A549 (cell line): ENCODE measurements around the gene SPATA6L. TPM values are rescaled to one million over a fixed set of nuclear protein-coding genes. Genes with fewer than 3 reads are reported as not detected.

Experiments
- ATAC-seq, 2 experiments: fragments of 200-7000 bp in 1 of 2; fragments of >200 bp in 1 of 2; cut with Nextera tagmentation in 1 of 2; cut with Tn5 transposase in 1 of 2; 3 replicates each; pipeline versions ENCODE4 v1.8.0 to v1.9.1; 2018 to 2020; ENCODE audit warnings: mild to moderate bottlenecking in 1 of 2, moderate library complexity in 1 of 2
- CTCF ChIA-PET: fragments of 300-600 bp; sonication (Branson Sonifier 250); formaldehyde crosslinking; extraction: SDS; loops from one replicate; lab custom pipeline; 2021; ENCODE audit warnings: antibody characterized with exemption, inconsistent platforms; lab: Yijun Ruan, JAX
- POLR2A ChIA-PET: fragments of 350-600 bp; formaldehyde crosslinking; extraction: SDS; loops from one replicate; lab custom pipeline; 2021; ENCODE audit warnings: antibody characterized with exemption, inconsistent platforms; lab: Yijun Ruan, JAX
- DNase-seq, 2 experiments: peaks; one replicate each; pipeline versions ENCODE4 v3.0.0 to v3.0.0-alpha.2; 2011 to 2016; ENCODE audit warnings: low read depth in 1 of 2, low spot score in 1 of 2
- FAIRE-seq: peaks from 2 replicates; lab custom pipeline; 2011; peaks lifted over from hg19 to GRCh38; lab: Jason Lieb, UNC
- H3K27ac ChIP-seq, 2 experiments: fragments of >200 bp; sonication (Bioruptor Twin); formaldehyde crosslinking; 3 replicates each; pipeline ENCODE4 v1.5.1; 2016 to 2017
- H3K4me1 ChIP-seq: fragments of >200 bp; sonication (Bioruptor Twin); formaldehyde crosslinking; 3 replicates; pipeline ENCODE4 v1.6.1; 2016
- H3K4me2 ChIP-seq: fragments of >200 bp; sonication (Bioruptor Twin); formaldehyde crosslinking; 3 replicates; pipeline ENCODE4 v1.6.1; 2016
- H3K4me3 ChIP-seq: fragments of >200 bp; sonication (Bioruptor Twin); formaldehyde crosslinking; 3 replicates; pipeline ENCODE4 v1.5.1; 2016
- H3K9me3 ChIP-seq: fragments of >200 bp; sonication (Bioruptor Twin); formaldehyde crosslinking; 3 replicates; pipeline ENCODE4 v1.6.1; 2016
- CEBPB ChIP-seq, 2 experiments: fragments of >200 bp in 1 of 2; sonication (Bioruptor Twin) in 1 of 2; formaldehyde crosslinking in 1 of 2; IDR thresholded peaks; 2 replicates each; pipeline ENCODE4 v1.6.1; 2012 to 2016
- E2F6 ChIP-seq: IDR thresholded peaks from 2 replicates; pipeline ENCODE4 v1.6.1; 2012; ENCODE audit warnings: low read depth, borderline replicate concordance
- ELK1 ChIP-seq: fragments of 150-350 bp; IDR thresholded peaks from 2 replicates; pipeline ENCODE4 v1.6.1; 2014; ENCODE audit warnings: low read depth, mild to moderate bottlenecking, low read length
- ESRRA ChIP-seq: fragments of 150-350 bp; IDR thresholded peaks from 2 replicates; pipeline ENCODE4 v1.6.1; 2014; ENCODE audit warnings: mild to moderate bottlenecking, low read length, borderline replicate concordance
- FOSB ChIP-seq: fragments of 250-450 bp; sonication (Bioruptor Pico); IDR thresholded peaks from 2 replicates; pipeline ENCODE4 v1.5.0; 2020; ENCODE audit warnings: mild to moderate bottlenecking, moderate library complexity
- GATA3 ChIP-seq: IDR thresholded peaks from 2 replicates; pipeline ENCODE4 v1.6.1; 2012; ENCODE audit warnings: borderline replicate concordance
- HMGXB4 ChIP-seq: fragments of 250-450 bp; sonication (Bioruptor Pico); IDR thresholded peaks from 2 replicates; pipeline ENCODE4 v1.5.0; 2021; ENCODE audit warnings: mild to moderate bottlenecking, moderate library complexity, borderline replicate concordance
- JUN ChIP-seq, 2 experiments: fragments of >200 bp; sonication (Bioruptor Twin); formaldehyde crosslinking; IDR thresholded peaks; 2 replicates in 1 of 2; 3 replicates in 1 of 2; pipeline ENCODE4 v1.6.1; 2016 to 2017
- NPAS2 ChIP-seq: fragments of 250-450 bp; sonication (Bioruptor Pico); IDR thresholded peaks from 2 replicates; pipeline ENCODE4 v1.8.0; 2022; ENCODE audit warnings: mild to moderate bottlenecking, moderate library complexity, borderline replicate concordance
- NR3C1 ChIP-seq: fragments of >200 bp; sonication (Bioruptor Twin); formaldehyde crosslinking; IDR thresholded peaks from 3 replicates; pipeline ENCODE4 v1.6.1; 2017
- PHF8 ChIP-seq: fragments of 200-600 bp; sonication (generic); IDR thresholded peaks from 2 replicates; pipeline ENCODE4 v1.6.1; 2016; ENCODE audit warnings: low read depth, mild to moderate bottlenecking, antibody characterized with exemption, moderate library complexity, borderline replicate concordance
- POLR2A ChIP-seq: IDR thresholded peaks from 2 replicates; pipeline ENCODE4 v1.6.1; 2012; ENCODE audit warnings: mild to moderate bottlenecking, low read length
- RAD21 ChIP-seq, 2 experiments: fragments of >200 bp in 1 of 2; sonication (Bioruptor Twin) in 1 of 2; formaldehyde crosslinking in 1 of 2; IDR thresholded peaks in 1 of 2; conservative IDR thresholded peaks in 1 of 2; 2 replicates in 1 of 2; 3 replicates in 1 of 2; pipeline ENCODE4 v1.6.1; 2012 to 2018; ENCODE audit warnings: inconsistent platforms in 1 of 2
- REST ChIP-seq: fragments of 200-600 bp; sonication (generic); IDR thresholded peaks from 2 replicates; pipeline ENCODE4 v1.6.1; 2016; ENCODE audit warnings: antibody characterized with exemption, mild to moderate bottlenecking, moderate library complexity
- SMC3 ChIP-seq: fragments of >200 bp; sonication (Bioruptor Twin); formaldehyde crosslinking; IDR thresholded peaks from 3 replicates; pipeline ENCODE4 v1.6.1; 2018; ENCODE audit warnings: inconsistent platforms
- ZFP36 ChIP-seq: fragments of 450-650 bp; IDR thresholded peaks from 2 replicates; pipeline ENCODE4 v1.6.1; 2014; ENCODE audit warnings: borderline replicate concordance; ENCODE audit not compliant: partially characterized antibody
- WGBS: methylation state at CpG from one replicate; pipeline ENCODE4 v1.1.6; 2017; ENCODE audit errors: missing lambda C conversion rate; 5-methylcytosine and 5-hydroxymethylcytosine counted together
- polyA plus RNA-seq, 4 experiments: library from polyadenylated mRNA; depleted of rRNA in 3 of 4; stranded (reverse); fragments of >200 nt; fragmentation: RNase III in 1 of 4; extraction: RNeasy Plus Mini Kit Qiagen cat#74134 plus additional on column Dnase treatment in 1 of 4; gene quantifications; 2 replicates in 3 of 4; 3 replicates in 1 of 4; pipeline ENCODE4 v1.2.3, GENCODE V29; 2011 to 2017

SPATA6L gene
- polyA plus RNA-seq, 2 of the 4 experiments (the other 2 are of a cell fraction): 0.99 to 6.6 TPM

- no peak for TF ChIP-seq ELK1
- TF ChIP-seq GATA3: 0 out of 2 replicates have a peak, but pooled peaks have one; percentile 28
- TF ChIP-seq FOSB: no peak
- peak; percentile 76 for TF ChIP-seq E2F6
- peak; percentile 47; the same call in 1 of the 2 replicates for TF ChIP-seq PHF8
- peak; percentile 66 to 73 for TF ChIP-seq RAD21 (conservative IDR thresholded peaks at IDR 0.05 in 1 of 2, IDR thresholded peaks at IDR 0.05 in 1 of 2)
- peak; percentile 82 for TF ChIP-seq POLR2A
- peak in 1 of 2 experiments; percentile 79; a peak in 3 of 5 replicates for TF ChIP-seq JUN (IDR thresholded peaks at IDR 0.05)
- TF ChIP-seq CEBPB (IDR thresholded peaks at IDR 0.05): peak in 1 of 2 experiments; percentile 76; a peak in 2 of 4 replicates
These were observed 3.9 kb downstream of the SPATA6L start, which contains the start of gene PLPP6 (continued) for GRCh38 chr9:4662108-4662988.

- H3K9me3 ChIP-seq: no peaks in the 10 kb centered on the region
- ChIA-PET CTCF (interaction anchor here (0.7 to 5.5 kb wide), 8 partner anchors 9 to 73 kb away, joined by 3 to 37 read pairs (median 3); partner anchors contain the start of gene CDC37L1), POLR2A (interaction anchor here (1.9 kb wide), 1 partner anchor 18 kb away, joined by 8 read pairs; the partner anchor contains the start of gene CDC37L1)
- DNase-seq: no peak
- no peak for FAIRE-seq
- peak overlapping the region; percentile 98 for H3K4me2 ChIP-seq
- peak overlapping the region; percentile 84 for H3K4me3 ChIP-seq
- ATAC-seq: no peak
- H3K27ac ChIP-seq: peak overlapping the region in 1 of 2 experiments; percentile 99; a peak in 1 of 6 replicates
- WGBS: 15% methylated on average over 5 of the region's 5 CpGs
- TF ChIP-seq CEBPB (IDR thresholded peaks at IDR 0.05) (no peak), NPAS2 (no peak), NR3C1 (no peak), SMC3 (no peak), HMGXB4 (CRISPR knock-in tag) (no peak), ESRRA (no peak), ZFP36 (no peak), REST (no peak)
- peaks cover 53% of the 10 kb centered on the region for H3K4me1 ChIP-seq
These were observed 4.7 kb downstream of the SPATA6L start for GRCh38 chr9:4661611-4662010.
